ENCODE data around the gene PDZRN3.

DNA sequence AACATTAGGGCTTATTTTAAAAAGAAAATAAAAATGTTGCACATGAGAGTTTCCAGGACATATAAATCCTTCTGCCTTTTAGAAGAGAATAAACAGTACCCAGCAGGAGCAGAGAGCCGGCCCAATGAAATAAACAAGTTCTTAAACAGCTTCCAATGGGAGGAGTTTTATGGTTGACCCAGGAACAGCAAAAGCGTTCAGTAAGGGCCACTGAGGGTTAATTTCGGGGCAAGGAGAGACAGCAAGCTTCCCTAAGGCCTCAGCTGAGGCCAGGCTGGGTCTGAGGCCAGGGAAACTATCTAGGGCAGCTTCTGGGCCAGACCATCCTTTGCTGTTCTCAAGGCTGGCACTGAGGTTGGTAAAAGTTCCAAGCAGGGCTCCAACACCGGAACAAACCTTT, 3.4 kb downstream of the PDZRN3 start:
- no peak for TF ChIP-seq POLR2AphosphoS5 (IDR thresholded peaks at IDR 0.05; ENCODE audit: low read depth, low read length)
- TF ChIP-seq RFX5 (IDR thresholded peaks at IDR 0.05; ENCODE audit: low read length): no peak
- no peak for TF ChIP-seq REST (IDR thresholded peaks at IDR 0.05; ENCODE audit: low read depth, low read length)
- TF ChIP-seq MEF2A (IDR thresholded peaks at IDR 0.05; ENCODE audit: borderline replicate concordance, low read depth): no peak
- TF ChIP-seq CTCF (IDR thresholded peaks at IDR 0.05): no peak
- TF ChIP-seq NFIC (IDR thresholded peaks at IDR 0.05; ENCODE audit: borderline replicate concordance): no peak

Data from SK-N-SH (cell line).